Ovary (tissue), 3 donors: Measurements from ENCODE around the gene SLPI.

Source experiments
- EP300 ChIP-seq: sonication (generic); formaldehyde crosslinking; IDR thresholded peaks from one replicate; pipeline ENCODE4 v1.6.1; 2017; ENCODE audit warnings: antibody characterized with exemption
- POLR2A ChIP-seq: fragments of 450-650 bp; IDR thresholded peaks from one replicate; pipeline ENCODE4 v1.6.1; 2017; ENCODE audit warnings: antibody characterized with exemption, mild to moderate bottlenecking, moderate library complexity
- TF ChIP-seq, protein P1 (sequence below), 3 donors: fragments of 450-650 bp in 2 of 3; fragments of 200-600 bp in 1 of 3; IDR thresholded peaks; one replicate each; pipeline versions ENCODE4 v1.5.1 to v1.8.0; 2016 to 2022; ENCODE audit warnings: antibody characterized with exemption in 3 of 3, mild to moderate bottlenecking in 1 of 3
- donor health status: DM: no; HTN: no; CAD: no.

DNA sequence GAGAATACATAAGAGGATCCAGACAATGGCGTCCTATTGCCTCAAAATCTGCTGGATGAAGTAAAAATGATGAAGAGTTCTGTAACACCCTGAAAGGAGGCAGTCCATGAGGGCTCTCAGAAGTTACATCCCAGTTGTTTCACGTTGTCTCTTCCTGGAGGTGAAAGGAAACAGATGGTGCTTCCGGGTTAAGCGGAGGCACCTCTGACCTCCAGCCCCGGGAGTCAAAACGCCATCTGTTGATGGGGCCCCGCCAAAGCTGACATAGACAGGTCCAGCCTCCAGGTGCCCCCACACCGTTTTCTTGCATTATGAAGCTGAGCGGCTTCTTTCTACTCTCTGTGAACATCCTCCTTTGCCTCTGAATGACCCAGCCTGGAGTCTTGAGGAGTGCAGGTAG is 23.7 kb downstream of the SLPI start:
- TF ChIP-seq POLR2A (no peak), EP300 (no peak)
- TF ChIP-seq, protein P1, sequence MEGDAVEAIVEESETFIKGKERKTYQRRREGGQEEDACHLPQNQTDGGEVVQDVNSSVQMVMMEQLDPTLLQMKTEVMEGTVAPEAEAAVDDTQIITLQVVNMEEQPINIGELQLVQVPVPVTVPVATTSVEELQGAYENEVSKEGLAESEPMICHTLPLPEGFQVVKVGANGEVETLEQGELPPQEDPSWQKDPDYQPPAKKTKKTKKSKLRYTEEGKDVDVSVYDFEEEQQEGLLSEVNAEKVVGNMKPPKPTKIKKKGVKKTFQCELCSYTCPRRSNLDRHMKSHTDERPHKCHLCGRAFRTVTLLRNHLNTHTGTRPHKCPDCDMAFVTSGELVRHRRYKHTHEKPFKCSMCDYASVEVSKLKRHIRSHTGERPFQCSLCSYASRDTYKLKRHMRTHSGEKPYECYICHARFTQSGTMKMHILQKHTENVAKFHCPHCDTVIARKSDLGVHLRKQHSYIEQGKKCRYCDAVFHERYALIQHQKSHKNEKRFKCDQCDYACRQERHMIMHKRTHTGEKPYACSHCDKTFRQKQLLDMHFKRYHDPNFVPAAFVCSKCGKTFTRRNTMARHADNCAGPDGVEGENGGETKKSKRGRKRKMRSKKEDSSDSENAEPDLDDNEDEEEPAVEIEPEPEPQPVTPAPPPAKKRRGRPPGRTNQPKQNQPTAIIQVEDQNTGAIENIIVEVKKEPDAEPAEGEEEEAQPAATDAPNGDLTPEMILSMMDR (IDR thresholded peaks at IDR 0.05) = no peak
